BLaER1 treated with 17β-estradiol and CSF1 and Interleukin-3, amounts not matched to agents 10 nM and 100 nM (cell line): ENCODE data around the gene CABLES1.

Experiments
- H3K27ac ChIP-seq, 11 experiments: shearing (Covaris generic); formaldehyde crosslinking; 2 replicates each; pipeline ENCODE4 v1.8.1; 2022
- H3K27me3 ChIP-seq, 11 experiments: shearing (Covaris generic); formaldehyde crosslinking; 2 replicates each; pipeline ENCODE4 v1.8.1; 2022
- H3K36me3 ChIP-seq, 11 experiments: shearing (Covaris generic); formaldehyde crosslinking; 2 replicates each; pipeline ENCODE4 v1.8.1; 2022
- H3K4me1 ChIP-seq, 10 experiments: shearing (Covaris generic); formaldehyde crosslinking; 2 replicates each; pipeline ENCODE4 v1.8.1; 2022
- H3K4me2 ChIP-seq, 11 experiments: shearing (Covaris generic); formaldehyde crosslinking; 2 replicates each; pipeline ENCODE4 v1.8.1; 2022
- H3K4me3 ChIP-seq, 10 experiments: shearing (Covaris generic); formaldehyde crosslinking; 2 replicates each; pipeline ENCODE4 v1.8.1; 2022
- H3K9ac ChIP-seq, 11 experiments: shearing (Covaris generic); formaldehyde crosslinking; 2 replicates each; pipeline ENCODE4 v1.8.1; 2022
- H3K9me3 ChIP-seq, 11 experiments: shearing (Covaris generic); formaldehyde crosslinking; replicated peaks in 1 of 11; 2 replicates each; pipeline ENCODE4 v1.8.1; 2022
- H4K20me1 ChIP-seq, 11 experiments: shearing (Covaris generic); formaldehyde crosslinking; 2 replicates each; pipeline ENCODE4 v1.8.1; 2022
- Cebpa-rat ChIP-seq, 11 experiments: shearing (Covaris generic); IDR thresholded peaks; 2 replicates each; pipeline ENCODE4 v1.8.1; 2022

CABLES1 gene

GRCh38 chr18:23301972-23302371 lies 166.7 kb downstream of the CABLES1 start:
- Histone ChIP-seq H3K27me3 (no peaks in the 10 kb centered on the region), H3K36me3 (peaks cover 7 to 35% (median 11%) of the 10 kb centered on the region in 11 experiments; a peak in 14 of 22 replicates), H3K9me3 (peaks cover 0 to 12% (median 0%) of the 10 kb centered on the region in 11 experiments; a peak in 9 of 22 replicates), H4K20me1 (no peaks in the 10 kb centered on the region), H3K27ac (no peak overlapping the region; a peak in 1 of 22 replicates), H3K4me2 (peak overlapping the region in 4 of 11 experiments; percentile 49 to 79 (median 67); a peak in 8 of 22 replicates), H3K9ac (no peak overlapping the region), H3K4me1 (peaks cover 17 to 52% (median 40%) of the 10 kb centered on the region in 10 experiments), H3K4me3 (no peak overlapping the region)
- TF ChIP-seq Cebpa-rat (IDR thresholded peaks at IDR 0.05), result no peak

GRCh38 chr18:23302511-23302850 lies 167.2 kb downstream of the CABLES1 start:
- Histone ChIP-seq H3K4me1 (peaks cover 17 to 54% (median 43%) of the 10 kb centered on the region in 10 experiments), H3K9ac (no peak overlapping the region), H3K4me2 (peak overlapping the region in 6 of 11 experiments; percentile 36 to 79 (median 63); a peak in 11 of 22 replicates), H3K27me3 (no peaks in the 10 kb centered on the region), H3K27ac (peak overlapping the region in 5 of 11 experiments; percentile 32 to 48 (median 39); a peak in 6 of 22 replicates), H3K36me3 (peaks cover 5 to 30% (median 7%) of the 10 kb centered on the region in 11 experiments; a peak in 14 of 22 replicates), H4K20me1 (no peaks in the 10 kb centered on the region), H3K4me3 (no peak overlapping the region), H3K9me3 (peaks cover 0 to 7% (median 0%) of the 10 kb centered on the region in 11 experiments; a peak in 9 of 22 replicates)
- TF ChIP-seq Cebpa-rat (IDR thresholded peaks at IDR 0.05), result no peak

DNA sequence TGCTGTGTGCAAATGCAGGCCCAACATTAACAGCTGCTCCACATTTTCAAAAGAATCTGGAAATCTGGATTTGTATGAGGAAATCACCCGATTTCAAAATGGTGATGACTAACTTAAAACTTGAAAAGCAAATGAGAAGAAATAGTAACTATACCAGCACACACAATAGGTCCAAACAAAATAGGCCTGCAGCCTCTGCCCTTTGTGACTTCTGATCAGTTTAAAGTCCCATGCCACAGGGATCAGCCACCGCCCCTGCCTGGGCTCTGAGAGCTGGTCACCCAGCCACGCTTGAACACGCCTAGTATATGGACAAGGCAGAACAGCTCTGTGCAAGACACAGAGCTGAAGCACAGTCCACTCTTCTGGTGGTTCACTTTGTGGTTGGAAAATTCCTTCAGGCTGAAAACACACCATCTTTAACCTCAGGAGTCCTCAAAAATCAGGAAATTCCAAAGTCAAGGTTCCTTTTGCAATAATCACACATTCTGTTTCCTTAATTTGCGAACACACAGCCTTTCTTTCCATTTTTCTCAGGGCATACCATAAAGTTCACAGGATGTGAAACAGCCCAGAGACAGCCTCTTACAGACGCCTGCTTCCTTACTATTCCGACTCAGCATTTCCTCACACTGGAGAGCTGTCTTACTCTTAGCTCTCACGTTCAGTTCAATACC lies 167.7 kb downstream of the CABLES1 start:
- Histone ChIP-seq H3K27ac (peak overlapping the region in 6 of 11 experiments; percentile 32 to 48 (median 40); a peak in 11 of 22 replicates), H3K4me3 (no peak overlapping the region), H3K4me2 (peak overlapping the region in 7 of 11 experiments; percentile 2 to 79 (median 57); a peak in 11 of 22 replicates), H4K20me1 (no peaks in the 10 kb centered on the region), H3K4me1 (peaks cover 17 to 59% (median 43%) of the 10 kb centered on the region in 10 experiments), H3K27me3 (no peaks in the 10 kb centered on the region), H3K9me3 (peaks cover 0 to 2% (median 0%) of the 10 kb centered on the region in 11 experiments; a peak in 4 of 22 replicates), H3K36me3 (peaks cover 0 to 25% (median 2%) of the 10 kb centered on the region in 11 experiments; a peak in 12 of 22 replicates), H3K9ac (peak overlapping the region in 3 of 11 experiments; percentile 25 to 44 (median 33); a peak in 2 of 22 replicates)
- TF ChIP-seq Cebpa-rat (IDR thresholded peaks at IDR 0.05), result no peak

DNA sequence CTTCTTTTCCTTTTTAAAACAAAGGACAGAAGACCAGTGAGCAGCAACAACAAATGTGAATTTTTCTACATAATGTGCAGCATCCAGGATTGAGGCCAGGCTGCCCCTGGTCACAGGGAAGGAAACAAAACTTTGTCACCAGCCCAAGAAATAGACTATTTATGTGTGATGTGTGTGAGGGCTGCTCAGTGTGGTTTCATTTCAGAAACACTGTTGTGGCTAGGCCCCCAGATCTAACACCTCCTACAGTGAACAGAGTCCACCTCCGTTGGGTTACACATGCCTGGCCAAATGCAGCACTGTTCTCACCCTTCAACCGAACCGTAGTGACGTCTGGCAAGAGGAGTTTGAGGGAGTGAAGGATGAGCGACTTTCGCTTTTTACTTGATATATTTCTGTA lies 171.5 kb downstream of the CABLES1 start:
- Histone ChIP-seq H3K4me2 (peak overlapping the region; percentile 84 to 98 (median 87)), H3K27ac (peak overlapping the region in 9 of 11 experiments; percentile 2 to 85 (median 73); a peak in 15 of 22 replicates), H3K36me3 (peaks cover 0 to 16% (median 0%) of the 10 kb centered on the region in 11 experiments; a peak in 4 of 22 replicates), H3K9me3 (no peaks in the 10 kb centered on the region), H4K20me1 (no peaks in the 10 kb centered on the region), H3K4me1 (peaks cover 24 to 92% (median 58%) of the 10 kb centered on the region in 10 experiments), H3K9ac (peak overlapping the region in 2 of 11 experiments; percentile 13 to 41; a peak in 1 of 22 replicates), H3K27me3 (no peaks in the 10 kb centered on the region), H3K4me3 (no peak overlapping the region)
- no peak for TF ChIP-seq Cebpa-rat (IDR thresholded peaks at IDR 0.05)

DNA sequence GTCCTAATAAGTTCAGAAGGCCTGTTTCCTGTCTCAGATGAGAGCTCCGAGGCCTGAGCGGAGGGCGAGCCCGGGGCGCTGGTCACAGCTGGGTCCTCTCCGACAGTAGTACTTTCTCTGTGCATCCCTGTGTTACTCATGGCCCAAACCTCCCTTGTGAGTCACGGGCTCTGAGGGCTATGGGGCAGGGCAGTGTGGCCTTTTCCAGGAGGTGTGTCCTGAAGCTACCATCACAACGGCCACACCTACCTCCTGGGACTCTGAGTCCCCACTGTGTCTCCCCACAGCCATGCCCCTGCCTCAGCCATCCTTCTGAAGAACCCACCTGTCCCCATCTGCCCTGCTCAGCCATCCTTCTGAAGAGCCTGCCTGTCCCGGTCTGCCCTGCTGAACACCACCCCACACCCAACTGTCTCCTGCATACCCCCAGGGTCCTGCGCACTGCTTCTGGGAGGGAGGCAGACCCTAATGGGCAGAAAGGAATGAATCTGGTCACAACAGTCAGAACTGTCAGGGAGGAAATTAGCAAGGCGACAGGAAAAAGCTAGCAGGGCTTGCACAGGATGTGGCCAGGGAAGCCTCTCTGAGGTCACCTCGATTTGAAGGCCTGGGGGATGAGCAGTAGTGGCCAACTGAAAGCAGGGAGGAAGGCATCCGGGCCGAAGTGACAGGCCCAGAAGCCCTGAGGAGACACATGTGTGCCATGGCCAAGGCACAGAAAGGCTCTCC lies 172.4 kb downstream of the CABLES1 start:
- H3K4me1 ChIP-seq, result peaks cover 24 to 91% (median 54%) of the 10 kb centered on the region in 10 experiments
- H3K4me3 ChIP-seq, result peak overlapping the region in 4 of 10 experiments; percentile 19 to 50 (median 32); a peak in 8 of 20 replicates
- peak overlapping the region; percentile 84 to 98 (median 87) for H3K4me2 ChIP-seq
- peaks cover 0 to 16% (median 0%) of the 10 kb centered on the region in 11 experiments; a peak in 4 of 22 replicates for H3K36me3 ChIP-seq
- H3K27ac ChIP-seq, result peak overlapping the region; percentile 16 to 85 (median 73); a peak in 21 of 22 replicates
- peak overlapping the region in 9 of 11 experiments; percentile 11 to 72 (median 55); a peak in 14 of 22 replicates for H3K9ac ChIP-seq
- no peak for TF ChIP-seq Cebpa-rat (IDR thresholded peaks at IDR 0.05)
- no peaks in the 10 kb centered on the region for H4K20me1 ChIP-seq
- no peaks in the 10 kb centered on the region for H3K27me3 ChIP-seq
- H3K9me3 ChIP-seq, result no peaks in the 10 kb centered on the region
